ENCODE data around the gene IMMP2L.
"Not testable (repeated sequence)": the region's sequence is repeated elsewhere in the genome, so short reads cannot be mapped to it uniquely, and the experiment has no call there.

The IMMP2L gene

GRCh38 chr7:111561904-111562732 lies at the start of gene IMMP2L:
Gene IMMP2L (minus strand): TSS chr7:111562492.
- peak; percentile 93 for DNase-seq (ENCODE audit: low spot score)

GRCh38 chr7:111609483-111610254 lies 47.4 kb upstream of the IMMP2L start:
- DNase-seq (ENCODE audit: low spot score) = not testable (repeated sequence)

GRCh38 chr7:111607621-111608020 lies 45.3 kb upstream of the IMMP2L start:
- DNase-seq (ENCODE audit: low spot score) = no peak

GRCh38 chr7:111605246-111605645 lies 43.0 kb upstream of the IMMP2L start:
- DNase-seq (ENCODE audit: low spot score) = no peak

GRCh38 chr7:111600091-111600490 lies 37.8 kb upstream of the IMMP2L start:
- DNase-seq (ENCODE audit: low spot score) = no peak

GRCh38 chr7:111595780-111596179 lies 33.5 kb upstream of the IMMP2L start:
- no peak for DNase-seq (ENCODE audit: low spot score)

- DNase-seq (ENCODE audit: low spot score) = no peak
Observed at GRCh38 chr7:111594602-111595001, 32.3 kb upstream of the IMMP2L start.

GRCh38 chr7:111593343-111593742 lies 31.1 kb upstream of the IMMP2L start:
- DNase-seq (ENCODE audit: low spot score) = no peak

GRCh38 chr7:111588065-111588433 lies 25.8 kb upstream of the IMMP2L start:
- DNase-seq (ENCODE audit: low spot score) = no peak

GRCh38 chr7:111587410-111588064 lies 25.2 kb upstream of the IMMP2L start:
- no peak for DNase-seq (ENCODE audit: low spot score)

- no peak for DNase-seq (ENCODE audit: low spot score)
Observed at GRCh38 chr7:111586711-111587409, 24.6 kb upstream of the IMMP2L start.

GRCh38 chr7:111581784-111582488 lies 19.6 kb upstream of the IMMP2L start:
- not testable (repeated sequence) for DNase-seq (ENCODE audit: low spot score)

GRCh38 chr7:111581207-111581606 lies 18.9 kb upstream of the IMMP2L start:
- not testable (repeated sequence) for DNase-seq (ENCODE audit: low spot score)

GRCh38 chr7:111578754-111579153 lies 16.5 kb upstream of the IMMP2L start:
- DNase-seq (ENCODE audit: low spot score) = no peak

- no peak for DNase-seq (ENCODE audit: low spot score)
Observed at GRCh38 chr7:111571720-111572119, 9.4 kb upstream of the IMMP2L start.

- no peak for DNase-seq (ENCODE audit: low spot score)
Observed at GRCh38 chr7:111568870-111569462, 6.7 kb upstream of the IMMP2L start.

GRCh38 chr7:111568419-111568818 lies 6.1 kb upstream of the IMMP2L start:
- DNase-seq (ENCODE audit: low spot score) = no peak

- no peak for DNase-seq (ENCODE audit: low spot score)
Observed at GRCh38 chr7:111564078-111564477, 1.8 kb upstream of the IMMP2L start.

- DNase-seq (ENCODE audit: low spot score) = no peak
Observed at GRCh38 chr7:111561654-111561903, 713 bp downstream of the IMMP2L start.

GRCh38 chr7:111560773-111561653 lies 1.3 kb downstream of the IMMP2L start:
- no peak for DNase-seq (ENCODE audit: low spot score)
